Stimulated activated CD8-positive, alpha-beta memory T cell treated with anti-CD3 and anti-CD28 coated beads, Interleukin-4, amount 100 ng/mL, for 48 hours (primary cell): ENCODE results near the gene MAN2C1.
"Not testable (repeated sequence)": the region's sequence is repeated elsewhere in the genome, so short reads cannot be mapped to it uniquely, and the experiment has no call there.

Experiments
- DNase-seq: peaks from one replicate; pipeline ENCODE4 v3.0.0-alpha.2; 2020

MAN2C1 gene

DNA sequence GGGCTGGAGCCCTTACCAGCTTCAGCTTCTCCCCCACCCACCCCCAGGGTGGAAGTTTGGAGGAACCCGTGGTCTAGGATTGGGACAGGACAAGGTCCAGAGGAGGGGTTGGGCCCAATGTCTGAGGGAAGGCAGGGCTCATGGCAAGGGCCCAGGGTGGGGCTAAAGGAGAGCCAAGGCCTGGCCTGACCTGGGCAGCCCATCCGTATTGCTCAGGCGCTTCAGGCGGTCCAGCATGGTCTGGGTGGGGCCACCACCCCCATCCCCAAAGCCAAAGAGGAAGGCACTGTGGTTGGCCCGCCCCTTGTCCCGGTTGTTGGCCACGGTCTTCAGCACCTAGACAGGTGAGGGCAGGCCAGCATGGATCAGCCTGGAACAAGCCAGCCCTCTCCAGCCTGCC is 7.6 kb downstream of the MAN2C1 start:
- DNase-seq: no peak

DNA sequence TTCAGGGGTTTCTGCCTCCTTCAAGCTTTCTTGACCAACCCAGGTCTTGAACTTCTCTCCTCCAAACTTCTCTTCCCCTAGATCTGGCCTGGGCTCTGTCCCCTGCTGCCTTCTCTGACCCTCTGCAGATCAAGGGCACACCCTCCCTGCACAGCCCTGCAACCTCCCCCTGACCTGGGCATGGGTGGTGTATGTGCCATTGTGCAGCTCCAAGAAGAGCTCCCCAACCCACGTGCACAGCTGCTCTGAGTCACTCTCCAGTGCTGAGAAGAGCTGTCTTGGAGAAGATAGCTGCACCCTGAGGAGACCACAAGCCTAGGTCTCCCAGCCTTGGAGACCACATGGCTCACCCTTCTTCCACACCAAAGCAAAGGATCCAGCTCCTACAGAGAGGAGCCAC is 8.0 kb downstream of the MAN2C1 start:
- no peak for DNase-seq

DNA sequence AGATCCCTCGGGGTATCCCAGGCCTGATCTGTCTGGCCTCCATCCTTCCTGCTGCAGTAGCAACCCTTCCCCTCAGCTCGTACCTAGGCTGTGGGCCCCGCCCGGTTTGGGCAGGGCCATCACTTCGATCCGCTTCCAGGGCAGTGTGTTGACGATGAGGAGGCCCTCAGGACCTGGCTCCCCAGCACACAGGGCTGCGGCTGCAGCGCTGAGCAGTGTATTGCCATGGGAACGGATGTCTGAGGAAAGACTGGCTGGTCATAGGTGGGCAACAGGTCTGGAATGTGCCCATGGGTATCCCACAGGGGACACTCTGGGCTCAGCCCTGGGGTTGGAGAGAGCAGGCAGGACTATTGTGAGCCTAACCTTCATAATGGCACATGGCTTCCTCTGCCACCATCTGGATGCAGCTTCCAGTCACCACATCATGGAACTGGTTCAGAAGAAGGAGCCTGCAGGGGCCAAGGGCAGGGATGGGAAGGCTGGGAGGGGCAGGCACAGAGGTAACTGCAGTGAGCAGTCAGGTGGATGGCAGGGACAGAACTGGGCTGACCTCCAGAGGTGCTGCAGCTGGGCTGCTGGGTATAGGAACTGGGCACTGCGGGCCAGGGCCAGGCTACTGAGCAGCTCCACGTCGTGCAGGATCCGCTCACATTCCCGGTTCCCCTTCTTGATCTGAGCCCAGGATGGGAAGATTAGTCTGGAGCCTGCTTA is 8.7 kb downstream of the MAN2C1 start:
- DNase-seq: no peak

DNA sequence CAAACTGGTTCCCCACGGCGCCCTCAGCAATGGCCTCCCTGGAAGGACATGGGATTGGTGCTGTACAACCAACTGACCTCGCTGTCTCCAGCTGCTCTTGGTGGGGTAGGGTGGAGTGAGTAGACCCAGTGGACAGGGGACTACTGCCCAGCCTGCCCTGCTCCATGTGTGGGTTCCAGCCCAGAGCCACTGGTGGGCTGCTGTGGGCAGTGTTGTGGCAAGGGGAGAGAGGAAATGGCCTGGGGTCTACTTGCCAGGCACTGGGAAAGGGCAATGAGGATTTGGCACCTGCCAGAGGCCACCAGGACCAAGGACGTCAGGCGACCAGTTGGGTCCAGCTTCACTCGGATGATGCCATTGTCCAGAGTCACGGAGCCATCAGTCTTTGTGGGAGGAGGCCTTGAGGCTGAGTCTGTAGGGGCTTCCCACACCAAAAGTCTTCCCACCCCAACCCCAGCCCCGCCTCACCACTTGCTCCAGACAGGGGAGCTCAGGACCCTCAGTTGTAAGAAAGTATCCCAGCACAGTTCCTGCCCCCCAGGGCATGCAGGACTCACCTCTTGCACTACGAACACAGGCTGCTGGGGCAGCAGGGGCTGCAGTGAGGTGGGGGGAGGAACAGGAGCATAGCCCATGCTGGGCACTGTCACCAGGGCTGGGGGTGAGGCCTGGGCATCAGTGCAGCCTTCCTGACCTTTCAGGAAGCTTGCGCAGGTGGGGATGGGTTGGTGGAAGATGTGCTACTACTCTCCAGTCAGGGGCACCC is 9.5 kb downstream of the MAN2C1 start:
- DNase-seq: no peak

DNA sequence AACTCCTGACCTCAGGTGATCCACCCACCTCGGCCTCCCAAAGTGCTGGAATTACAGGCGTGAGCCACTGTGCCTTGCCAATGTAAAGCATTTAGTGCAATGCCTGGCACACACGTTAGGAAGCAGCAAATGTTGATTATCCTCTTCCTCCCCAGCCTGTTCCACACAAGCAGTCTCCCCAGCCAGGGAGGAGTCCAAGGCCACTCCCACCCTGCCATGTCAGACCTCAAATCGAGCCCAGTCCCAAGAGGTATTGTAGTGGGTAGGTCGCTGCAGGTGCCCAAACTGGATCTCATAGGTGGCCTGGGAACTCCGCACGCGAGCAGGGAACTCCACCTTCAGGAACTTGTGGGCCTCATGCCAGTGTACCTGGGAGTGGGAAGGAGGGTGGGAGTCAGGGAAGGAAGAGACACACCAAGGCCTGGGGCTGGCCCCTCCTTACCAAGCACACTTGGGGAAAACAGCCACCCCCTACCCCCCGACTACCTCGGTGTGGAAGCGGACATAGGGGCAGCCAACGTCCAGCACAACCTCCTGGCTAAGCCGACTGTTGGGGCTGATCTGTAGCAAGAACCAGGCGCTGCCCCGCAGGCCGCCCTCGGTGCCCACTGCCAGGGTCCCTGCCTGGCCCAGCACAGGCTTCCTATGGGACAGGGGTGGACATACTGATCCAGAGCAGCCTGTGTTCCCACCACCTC is 10.3 kb downstream of the MAN2C1 start:
- DNase-seq: no peak

DNA sequence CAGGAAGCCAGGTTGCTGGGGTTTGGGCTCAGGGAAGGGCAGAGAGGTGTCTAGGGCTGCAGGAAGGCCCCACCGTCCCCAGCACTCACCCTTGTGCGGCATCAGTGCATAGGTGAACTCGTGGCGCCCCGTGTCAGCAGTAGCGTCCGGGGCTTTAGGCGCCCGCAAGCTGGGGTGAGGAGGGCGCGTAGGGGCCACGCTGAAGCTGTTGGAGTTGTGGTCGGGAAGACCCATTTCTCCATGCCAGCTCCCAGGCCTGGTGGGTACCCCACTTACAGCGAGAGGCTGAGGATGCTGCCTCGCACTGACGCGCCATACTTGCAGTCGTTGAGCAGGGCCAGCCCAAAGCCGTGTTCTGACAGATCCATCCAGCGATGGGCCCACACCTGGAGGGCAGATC is 11.9 kb downstream of the MAN2C1 start:
- DNase-seq: no peak

DNA sequence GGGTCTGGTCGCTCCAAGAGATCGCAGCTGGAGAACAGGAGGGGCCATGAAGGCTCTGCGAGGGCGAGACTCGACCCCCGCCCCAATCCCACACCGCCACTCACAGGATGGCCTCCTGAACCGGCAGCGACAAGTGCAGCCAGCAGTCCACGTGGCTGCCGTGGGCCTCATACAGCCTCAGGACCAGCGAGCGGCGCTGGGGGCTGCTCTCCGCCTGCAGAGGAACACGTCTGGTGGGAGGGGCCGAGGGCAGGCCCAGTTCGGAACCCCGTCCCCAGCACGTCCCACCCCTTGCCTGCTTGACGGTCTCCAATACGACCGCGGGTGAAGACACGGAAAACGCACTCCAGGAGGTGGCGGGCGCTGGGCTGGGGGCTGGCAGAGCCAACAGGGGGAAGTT is 12.4 kb downstream of the MAN2C1 start:
- no peak for DNase-seq

DNA sequence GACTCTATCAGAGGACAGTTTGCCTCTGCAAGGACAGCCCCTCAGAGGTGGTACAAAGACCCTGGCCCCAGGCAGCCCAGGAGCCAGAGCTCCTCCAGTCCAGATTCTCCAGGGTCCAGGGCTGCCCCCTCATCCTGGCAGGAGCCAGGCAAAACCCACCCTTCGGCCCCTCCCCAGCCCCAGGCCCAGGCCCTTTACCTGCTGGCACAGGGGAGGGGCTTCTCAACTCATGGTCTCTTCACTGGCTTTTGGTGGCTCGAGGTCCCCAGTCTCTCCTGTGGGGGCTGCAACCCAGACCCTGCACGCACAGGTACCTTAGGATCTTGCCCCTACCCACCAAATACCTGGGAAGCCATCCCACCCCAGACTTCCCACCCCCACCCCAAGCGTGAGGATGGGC is 13.0 kb downstream of the MAN2C1 start:
- no peak for DNase-seq

DNA sequence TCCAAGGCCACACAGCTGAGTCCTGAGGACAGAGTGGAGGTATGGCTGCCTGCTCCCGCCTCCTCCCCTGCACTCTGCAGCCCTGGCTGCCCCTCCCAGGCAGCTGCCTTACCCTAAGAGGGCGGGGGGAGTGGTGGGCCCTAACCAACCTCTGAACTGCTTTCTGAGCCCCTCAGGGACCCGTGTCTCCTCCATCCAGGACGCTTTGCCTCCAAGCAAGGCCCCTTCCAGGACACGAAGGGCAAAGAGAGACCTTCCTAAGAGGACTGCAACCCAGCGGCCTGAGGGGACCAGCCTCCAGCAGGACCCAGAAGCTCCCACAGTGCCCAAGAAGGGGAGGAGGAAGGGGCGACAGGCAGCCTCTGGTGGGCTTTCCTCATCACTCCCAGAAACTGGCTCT is 14.0 kb downstream of the MAN2C1 start:
- DNase-seq: no peak

DNA sequence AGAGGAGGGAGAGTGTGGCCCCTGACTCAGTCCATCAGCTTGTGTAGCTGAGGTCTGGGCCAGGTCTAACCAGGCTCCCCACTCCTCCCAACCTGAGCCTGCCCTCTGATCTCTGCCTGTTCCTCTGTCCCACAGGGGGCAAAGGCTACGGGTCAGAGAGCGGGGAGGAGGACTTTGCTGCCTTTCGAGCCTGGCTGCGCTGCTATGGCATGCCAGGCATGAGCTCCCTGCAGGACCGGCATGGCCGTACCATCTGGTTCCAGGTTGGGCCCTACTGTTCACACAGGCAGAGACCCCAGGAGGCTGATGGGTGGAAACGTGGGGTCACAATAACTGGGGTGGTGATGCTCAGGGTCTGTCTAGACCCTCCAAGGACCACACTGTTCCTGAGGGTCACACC is 14.8 kb downstream of the MAN2C1 start:
- DNase-seq: no peak

DNA sequence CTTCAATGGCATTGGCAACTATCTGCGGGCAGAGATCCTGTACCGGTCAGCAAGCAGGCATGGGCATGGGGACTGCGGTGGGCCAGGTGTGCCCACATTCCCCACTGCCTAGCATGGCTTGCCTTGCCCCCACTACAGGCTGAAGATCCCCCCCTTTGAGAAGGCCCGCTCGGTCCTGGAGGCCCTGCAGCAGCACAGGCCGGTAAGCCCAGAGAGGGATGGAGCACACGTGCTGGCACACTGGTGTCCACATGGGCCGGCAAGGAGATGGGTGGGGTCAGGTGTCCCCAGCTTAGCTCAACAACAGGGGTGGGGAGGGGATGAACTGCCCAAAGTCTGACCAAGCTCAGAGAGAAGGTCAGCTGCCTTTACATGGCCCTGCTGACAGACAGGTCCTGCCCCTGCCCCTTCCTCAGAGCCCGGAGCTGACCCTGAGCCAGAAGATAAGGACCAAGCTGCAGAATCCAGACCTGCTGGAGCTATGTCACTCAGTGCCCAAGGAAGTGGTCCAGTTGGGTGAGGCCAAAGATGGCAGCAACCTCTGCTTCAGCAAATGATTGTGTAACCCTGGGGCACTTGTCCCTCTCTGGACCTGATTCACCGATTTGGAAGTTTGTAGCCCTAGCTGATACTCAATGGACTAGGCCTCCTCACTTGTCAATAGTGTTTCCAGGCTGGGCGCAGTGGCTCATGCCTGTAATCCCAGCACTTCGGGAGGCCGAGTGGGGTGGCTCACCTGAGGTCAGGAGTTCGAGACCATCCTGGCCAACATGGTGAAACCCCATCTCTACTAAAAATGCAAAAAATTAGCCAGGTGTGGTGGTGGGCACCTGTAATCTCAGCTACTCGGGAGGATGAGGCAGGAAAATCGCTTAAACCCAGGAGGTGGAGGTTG is 16.0 kb downstream of the MAN2C1 start:
- DNase-seq: no peak

DNA sequence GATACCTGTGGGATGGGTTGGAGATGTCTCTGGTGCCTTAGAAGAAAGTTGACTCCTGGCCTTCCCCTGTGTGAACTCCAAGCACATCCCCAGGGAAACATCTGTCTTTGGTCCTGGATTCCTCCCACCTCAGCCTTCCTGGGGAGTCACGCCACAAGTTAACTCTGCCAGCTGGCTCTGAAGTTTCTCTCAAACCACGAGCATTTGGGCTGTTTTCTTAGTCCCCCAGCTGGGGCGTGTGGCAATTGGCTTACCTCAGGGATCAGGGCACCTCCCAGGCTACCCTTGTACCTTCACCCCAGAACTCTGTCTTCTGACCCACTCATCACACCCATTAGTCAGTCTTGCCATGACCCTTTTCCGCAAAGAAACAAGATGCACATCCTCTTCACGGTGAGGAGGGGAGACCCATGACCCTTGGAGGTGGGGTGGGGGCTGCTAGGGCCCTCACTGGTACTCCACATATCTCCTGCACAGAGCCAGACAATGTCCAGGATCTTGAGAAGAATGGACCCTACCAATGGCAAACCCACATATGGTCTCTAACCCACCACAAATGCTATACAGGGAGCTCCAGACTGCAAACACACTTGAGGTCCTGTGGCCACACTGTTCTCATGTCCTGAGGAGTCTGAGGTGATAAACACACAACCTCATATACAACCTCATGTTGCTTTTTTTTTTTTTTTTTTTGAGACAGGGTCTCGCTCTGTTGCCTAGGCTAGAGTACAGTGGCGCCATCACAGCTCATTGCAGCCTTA is 17.6 kb downstream of the MAN2C1 start:
- no peak for DNase-seq

DNA sequence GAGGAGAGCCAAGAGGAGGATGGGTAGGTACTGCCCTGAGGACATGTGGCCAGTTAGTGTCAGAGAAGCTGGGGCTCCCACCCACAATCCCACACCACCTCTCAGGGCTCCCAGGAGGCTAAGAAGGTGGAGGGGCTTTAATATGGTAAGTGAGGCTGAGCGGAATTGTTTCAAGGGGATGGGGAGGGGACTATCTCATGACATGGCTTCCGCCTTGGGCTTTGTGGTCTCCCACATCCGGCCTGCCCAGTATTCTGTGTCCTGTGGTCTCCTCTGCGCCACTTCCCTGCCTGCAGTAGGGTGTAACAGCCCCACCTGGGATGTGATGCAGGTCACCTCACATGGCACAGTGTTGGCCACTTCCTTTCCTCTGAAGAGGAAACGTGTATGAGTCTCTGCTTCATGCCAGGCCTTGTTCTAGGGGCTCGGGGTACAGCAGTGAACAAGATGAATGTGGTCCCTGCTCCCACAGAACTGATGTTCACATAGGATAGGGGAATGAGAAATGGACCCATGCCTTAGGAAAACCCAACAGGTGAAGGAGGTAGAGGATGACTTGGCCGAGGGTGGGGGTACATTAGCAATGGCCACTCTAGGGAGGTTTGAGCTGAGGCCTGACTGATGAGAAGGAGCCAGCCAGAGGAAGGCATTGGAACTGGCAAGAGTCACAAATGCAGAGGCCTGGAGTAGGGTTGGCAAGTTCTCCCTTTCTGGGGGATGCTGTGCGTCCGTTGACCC is 18.4 kb downstream of the MAN2C1 start:
- DNase-seq: peak; percentile 83

DNA sequence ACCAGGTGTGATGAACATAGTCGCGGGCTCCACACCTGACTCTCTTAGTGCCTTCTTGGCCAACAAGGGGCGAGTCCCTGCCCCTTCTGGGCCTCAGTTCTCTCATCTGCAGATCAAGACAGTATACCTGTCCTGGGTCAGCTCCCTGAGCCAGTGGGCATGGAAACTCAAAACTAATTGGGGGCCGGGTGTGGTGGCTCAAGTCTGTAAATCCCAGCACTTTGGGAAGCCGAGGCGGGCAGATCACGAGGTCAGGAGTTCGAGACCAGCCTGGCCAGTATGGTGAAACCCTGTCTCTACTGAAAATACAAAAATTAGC is 19.1 kb downstream of the MAN2C1 start:
- not testable (repeated sequence) for DNase-seq

DNA sequence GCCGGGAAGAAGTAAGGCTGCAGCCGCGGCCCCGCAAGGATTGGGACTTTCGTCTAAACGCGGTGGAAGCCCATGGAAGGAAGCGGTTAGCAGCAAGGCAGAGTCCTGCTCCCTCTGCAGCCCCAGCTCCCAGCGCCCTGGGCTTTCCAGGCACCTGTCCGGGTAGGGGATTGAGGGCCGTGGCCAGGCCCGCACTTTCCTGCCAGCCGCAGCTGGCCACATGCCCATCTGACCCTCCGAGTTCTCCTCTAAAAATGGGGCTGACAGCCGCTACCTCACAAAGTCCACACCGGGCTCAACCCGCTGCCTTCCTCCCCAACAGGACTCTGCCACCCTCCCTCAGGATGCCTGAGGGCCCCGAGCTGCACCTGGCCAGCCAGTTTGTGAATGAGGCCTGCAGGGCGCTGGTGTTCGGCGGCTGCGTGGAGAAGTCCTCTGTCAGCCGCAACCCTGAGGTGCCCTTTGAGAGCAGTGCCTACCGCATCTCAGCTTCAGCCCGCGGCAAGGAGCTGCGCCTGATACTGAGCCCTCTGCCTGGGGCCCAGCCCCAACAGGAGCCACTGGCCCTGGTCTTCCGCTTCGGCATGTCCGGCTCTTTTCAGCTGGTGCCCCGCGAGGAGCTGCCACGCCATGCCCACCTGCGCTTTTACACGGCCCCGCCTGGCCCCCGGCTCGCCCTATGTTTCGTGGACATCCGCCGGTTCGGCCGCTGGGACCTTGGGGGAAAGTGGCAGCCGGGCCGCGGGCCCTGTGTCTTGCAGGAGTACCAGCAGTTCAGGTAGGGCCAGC is 19.7 kb downstream of the MAN2C1 start:
- no peak for DNase-seq

DNA sequence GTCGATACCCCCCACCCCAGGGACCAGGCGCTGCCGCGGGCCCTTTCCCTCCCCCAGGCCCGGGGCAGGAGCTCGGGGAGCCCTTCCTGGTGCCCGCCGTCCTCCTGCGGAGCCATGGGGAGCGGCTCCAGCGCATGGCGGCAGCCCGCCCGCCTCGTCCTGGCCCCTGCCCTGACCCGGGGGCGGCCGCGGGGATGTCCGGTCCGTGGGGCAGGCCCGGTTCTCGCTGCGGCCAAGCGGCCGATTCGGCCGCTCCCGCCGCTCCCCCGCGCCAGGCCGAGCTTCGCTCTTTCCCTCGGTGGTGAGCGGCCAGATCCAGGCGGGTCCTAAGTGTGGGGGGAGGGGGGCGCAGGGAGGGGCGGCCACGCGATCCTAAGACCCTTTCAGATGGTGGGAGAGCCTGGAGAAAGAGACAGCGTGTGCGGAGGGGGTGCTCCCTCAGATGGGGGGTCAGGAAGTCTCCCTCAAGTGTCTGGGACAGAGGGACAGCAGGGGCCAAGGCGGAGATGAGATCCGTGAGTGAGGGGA is 20.3 kb downstream of the MAN2C1 start:
- no peak for DNase-seq

DNA sequence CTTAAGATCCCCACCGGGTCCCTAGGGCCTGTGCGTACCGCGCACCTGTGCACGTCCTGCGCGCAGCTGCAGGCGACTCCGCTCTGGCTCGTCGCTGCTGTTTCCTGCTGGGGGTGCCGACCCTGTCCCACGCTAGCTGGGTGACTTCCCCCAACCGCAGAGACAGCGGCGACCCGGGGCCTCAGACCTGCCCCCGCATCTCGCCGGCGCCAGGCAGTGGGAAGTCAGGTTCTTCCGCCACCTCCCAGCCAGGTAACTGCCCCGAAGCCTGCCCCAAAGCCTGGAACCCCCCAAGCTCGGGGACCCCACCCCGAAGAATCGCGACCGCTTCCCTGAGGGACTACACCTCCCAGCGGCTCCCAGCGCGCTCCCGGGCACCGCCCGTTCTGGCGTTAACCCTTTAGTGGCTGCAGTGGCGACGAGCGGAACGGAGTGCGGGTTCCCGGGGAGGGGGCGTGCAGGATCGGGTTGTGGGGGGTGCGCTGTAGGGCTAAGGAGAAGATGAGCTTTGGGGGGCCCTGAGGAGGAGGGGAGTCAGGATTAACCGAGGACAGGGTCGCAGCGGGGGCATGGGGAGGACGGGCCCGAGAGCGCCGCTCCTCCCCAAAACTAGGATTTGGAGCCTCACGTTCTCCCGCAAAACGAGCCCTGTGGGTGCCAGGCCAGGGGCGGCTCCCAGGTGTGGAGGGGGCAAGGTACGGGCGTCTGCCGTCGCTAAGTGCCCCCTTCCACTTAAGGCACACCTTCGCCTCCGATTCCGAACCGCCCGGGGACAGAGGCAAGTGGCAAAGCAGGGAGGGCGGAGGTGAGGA is 21.0 kb downstream of the MAN2C1 start:
- peak; percentile 62 for DNase-seq

DNA sequence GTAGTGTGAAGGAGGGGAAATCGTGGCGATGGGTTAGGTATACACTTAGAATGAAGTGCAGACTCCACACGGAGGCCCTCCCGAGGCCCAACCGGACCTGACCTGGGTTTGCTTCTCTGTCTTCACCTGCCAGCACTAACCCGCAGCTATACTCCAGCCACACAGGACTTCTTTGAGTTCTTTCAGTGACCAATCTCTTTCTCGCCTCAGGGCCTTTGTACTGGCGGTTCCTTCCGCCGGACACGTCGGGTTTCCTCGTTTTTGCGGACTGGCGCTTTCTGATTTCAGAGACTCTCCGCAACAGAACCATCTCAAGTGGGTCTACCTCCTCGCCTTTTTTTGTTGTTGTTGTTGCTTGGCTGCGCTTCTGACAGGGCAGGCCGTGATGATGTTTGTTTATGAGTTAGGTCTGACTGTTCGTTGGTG is 21.6 kb downstream of the MAN2C1 start, which contains the start of gene NEIL1:
TSS of gene NEIL1 (plus strand) at position 244 of the 426 bp plus-strand sequence. CDS start 1,867 bp downstream, outside the sequence.
- DNase-seq: no peak

DNA sequence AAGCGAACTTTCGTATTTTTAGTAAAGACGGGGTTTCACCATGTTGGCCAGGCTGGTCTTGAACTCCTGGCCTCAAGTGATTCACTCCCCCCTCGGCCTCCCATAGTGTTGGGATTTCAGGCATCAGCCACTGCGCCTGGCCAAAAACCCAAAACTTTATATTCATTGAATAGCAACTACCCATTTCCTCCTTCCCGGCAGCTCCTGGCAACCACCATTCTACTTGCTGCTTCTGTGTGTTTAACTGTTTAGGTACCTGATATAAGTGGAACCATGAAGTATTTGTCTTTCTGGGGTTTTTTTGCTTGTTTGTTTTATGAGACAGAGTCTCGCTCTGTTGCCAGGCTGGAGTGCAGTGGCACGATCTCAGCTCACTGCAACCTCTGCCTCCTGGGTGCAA is 24.5 kb downstream of the MAN2C1 start:
- not testable (repeated sequence) for DNase-seq
